GM12892 (cell line): Measurements from ENCODE around the gene SRP19.

Experiments
- DNase-seq: peaks from one replicate; pipeline ENCODE4 v3.0.0; 2011; ENCODE audit not compliant: insufficient read length
- FAIRE-seq: peaks from 2 replicates; lab custom pipeline; 2011; peaks lifted over from hg19 to GRCh38; lab: Jason Lieb, UNC
- POLR2A ChIP-seq: IDR thresholded peaks from 2 replicates; pipeline ENCODE4 v1.6.1; 2011; ENCODE audit warnings: low read depth, low read length, control low read depth
- POLR2AphosphoS5 ChIP-seq: IDR thresholded peaks from 2 replicates; pipeline ENCODE4 v1.6.1; 2011; ENCODE audit warnings: low read depth, low read length, control low read depth
- TAF1 ChIP-seq: IDR thresholded peaks from 2 replicates; pipeline ENCODE4 v1.6.1; 2011; ENCODE audit warnings: low read depth, mild to moderate bottlenecking, control low read depth, low read length, borderline replicate concordance

SRP19 gene

DNA sequence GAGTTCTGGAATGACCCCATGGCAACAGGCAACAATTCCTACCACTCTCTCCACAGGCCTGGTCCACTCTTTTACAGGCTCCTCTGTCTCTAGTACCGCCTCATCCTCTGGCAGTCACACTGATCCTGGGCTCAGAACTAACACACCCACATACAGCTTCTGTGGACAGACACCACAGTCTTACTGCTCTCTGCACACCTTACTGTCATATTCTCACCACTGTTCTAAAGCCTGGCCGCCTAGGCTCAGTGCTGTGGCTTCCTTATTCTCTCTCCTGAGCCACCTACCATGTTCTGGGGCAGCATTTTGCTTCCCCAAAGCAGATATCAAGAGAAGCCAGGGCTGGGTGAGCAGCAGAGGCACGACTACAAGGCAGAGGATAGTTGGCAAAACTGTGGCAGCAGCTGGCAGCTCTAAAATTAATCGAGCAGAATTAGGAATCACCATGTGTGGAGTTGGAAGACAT lies 46.1 kb downstream of the SRP19 start:
- FAIRE-seq: peak; percentile 21
- DNase-seq: no peak
- no peak for TF ChIP-seq POLR2AphosphoS5
- no peak for TF ChIP-seq POLR2A
- no peak for TF ChIP-seq TAF1

DNA sequence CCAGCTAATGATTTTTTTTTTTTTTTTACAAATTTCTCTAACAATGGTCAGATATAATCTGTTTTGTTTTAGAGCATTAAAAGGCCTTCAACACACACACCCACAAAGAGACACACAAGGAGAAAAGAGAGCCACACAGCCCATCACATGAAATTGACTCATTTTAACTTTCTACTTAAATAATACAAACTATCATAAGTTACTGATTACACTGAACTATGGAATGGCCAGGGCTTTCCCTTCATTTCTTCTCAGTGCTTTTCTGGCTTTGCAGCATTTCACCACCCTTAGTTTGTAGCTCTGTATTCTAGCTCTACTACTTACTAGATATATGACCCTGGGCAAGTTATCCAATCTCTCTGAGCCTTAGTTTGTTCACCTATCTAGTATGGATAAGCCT lies 47.8 kb downstream of the SRP19 start:
- FAIRE-seq: no peak
- no peak for DNase-seq
- TF ChIP-seq POLR2A (no peak), TAF1 (no peak), POLR2AphosphoS5 (no peak)

DNA sequence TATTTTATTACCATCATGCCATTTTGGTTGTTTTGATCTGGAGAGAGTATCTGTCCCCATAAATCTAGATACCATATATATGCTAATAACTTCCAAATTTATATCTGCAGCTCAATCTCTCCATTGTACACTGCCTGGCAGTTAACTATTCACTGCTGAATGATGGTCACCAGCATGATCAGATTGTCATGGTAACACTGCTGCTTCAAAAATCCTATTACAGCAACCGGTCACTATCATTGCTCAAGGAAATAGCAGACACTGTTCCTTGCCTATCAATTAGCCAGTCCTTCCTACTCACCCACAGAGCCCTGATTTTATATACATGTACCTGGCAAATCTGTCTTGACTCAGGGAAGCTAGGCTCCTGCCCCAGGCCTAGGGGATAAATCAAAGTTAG lies 49.4 kb downstream of the SRP19 start:
- no peak for DNase-seq
- FAIRE-seq: peak; percentile 21
- TF ChIP-seq POLR2A: no peak
- no peak for TF ChIP-seq TAF1
- no peak for TF ChIP-seq POLR2AphosphoS5

DNA sequence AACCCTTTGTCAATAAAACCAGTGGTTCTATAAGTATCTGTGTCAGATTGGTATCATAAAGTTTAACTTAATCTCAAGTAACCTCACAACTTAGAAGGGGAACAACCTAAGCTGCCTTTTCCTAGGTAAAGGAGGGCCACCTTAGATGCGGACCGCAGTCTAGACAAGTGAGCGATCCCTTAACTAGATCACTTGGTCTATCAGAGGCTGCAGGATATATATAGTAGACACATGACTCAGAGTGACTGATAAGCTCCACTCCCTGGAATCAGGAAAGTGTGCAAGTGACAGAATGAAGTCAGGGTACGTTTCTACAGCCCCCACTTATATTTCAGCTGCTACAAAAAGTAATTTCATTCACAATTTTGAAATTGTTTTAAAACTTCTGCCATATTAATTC lies 53.5 kb downstream of the SRP19 start:
- TF ChIP-seq POLR2AphosphoS5 (no peak), POLR2A (no peak), TAF1 (no peak)
- DNase-seq (no peak), FAIRE-seq (no peak)

DNA sequence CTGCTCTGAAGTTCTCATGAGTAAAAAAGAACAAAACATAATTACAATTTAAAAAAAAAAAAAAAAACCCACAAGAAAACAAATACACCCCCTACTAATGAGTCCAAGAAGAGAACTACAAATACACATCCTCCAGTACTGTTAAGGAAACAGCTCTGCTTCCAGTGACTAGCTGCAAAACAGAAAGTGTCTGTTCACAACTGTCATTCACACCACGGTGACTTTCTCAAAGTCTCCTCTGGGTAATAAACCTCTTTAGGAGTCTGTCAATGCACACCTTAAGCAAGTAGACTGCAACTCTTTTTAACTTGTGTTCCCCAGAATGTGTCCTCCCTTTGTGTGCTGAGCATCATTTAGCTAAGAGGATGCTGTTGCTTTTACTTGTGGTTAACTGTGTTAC lies 54.7 kb downstream of the SRP19 start:
- DNase-seq (no peak), FAIRE-seq (no peak)
- TF ChIP-seq POLR2A: no peak
- TF ChIP-seq POLR2AphosphoS5: no peak
- TF ChIP-seq TAF1: no peak

DNA sequence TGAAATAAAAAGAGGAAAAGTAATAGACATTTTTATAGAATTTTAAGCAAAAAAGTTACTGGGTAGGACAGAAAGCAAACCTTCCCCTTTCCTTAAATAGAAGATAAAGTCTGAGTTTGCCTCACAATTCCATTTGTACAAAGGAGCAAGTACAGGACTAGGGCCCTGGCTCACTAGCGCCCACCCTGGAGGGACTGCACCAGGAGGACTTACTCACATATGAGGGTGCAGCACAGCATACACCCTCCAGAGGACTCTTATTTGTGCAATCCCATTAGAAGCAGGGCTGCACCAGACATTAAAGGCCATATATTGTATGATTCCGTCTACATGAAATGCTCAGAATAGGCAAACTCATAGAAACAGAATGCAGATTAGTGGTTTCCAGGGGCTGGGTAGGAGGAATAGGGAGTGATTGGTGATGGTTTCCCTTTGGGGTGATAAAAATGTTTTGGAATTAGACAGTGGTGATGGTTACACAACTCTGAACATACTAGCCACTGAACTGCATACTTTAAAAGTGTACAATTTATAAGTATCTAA lies 56.4 kb downstream of the SRP19 start:
- TF ChIP-seq POLR2A (no peak), TAF1 (no peak), POLR2AphosphoS5 (no peak)
- FAIRE-seq (no peak), DNase-seq (no peak)

DNA sequence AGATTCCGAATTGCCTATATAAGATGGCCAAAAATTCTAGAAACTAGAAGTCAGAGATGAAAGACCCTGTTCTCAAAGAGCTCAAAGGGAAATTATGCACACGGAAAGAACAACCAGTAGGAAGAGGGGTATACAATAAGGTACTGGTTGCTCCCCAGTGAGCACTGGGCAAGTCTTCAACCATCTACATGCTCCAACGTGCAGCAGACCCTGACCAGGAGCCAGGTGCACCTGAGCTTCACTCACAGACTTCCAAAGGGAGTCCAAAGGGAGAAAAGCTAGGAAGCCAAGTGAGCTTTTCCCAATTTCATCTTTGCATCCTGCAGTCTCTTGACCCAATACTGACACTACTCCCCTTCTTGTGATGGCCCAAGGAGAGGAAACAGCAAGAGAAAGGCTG lies 57.0 kb downstream of the SRP19 start:
- no peak for TF ChIP-seq POLR2AphosphoS5
- no peak for TF ChIP-seq POLR2A
- TF ChIP-seq TAF1: no peak
- DNase-seq: no peak
- FAIRE-seq: no peak

DNA sequence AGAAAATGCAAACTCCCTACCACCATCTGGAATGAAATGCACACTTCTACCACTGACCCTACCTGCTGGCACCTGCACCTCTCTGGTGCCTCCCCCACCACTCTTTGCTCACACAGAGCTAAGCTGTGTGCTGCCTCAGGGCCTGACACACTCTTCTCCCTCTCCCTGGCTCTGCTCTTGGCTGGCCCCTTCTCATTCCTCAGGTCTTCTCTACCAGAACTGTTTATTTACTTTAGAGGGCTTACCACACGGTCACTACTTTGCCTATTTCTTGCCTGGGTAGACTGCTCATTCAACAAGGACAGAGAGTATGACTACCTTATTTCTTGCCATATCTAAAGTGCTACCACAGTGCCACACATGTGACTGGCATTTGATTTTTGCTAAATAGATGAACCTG lies 57.6 kb downstream of the SRP19 start:
- TF ChIP-seq POLR2AphosphoS5: no peak
- no peak for TF ChIP-seq POLR2A
- TF ChIP-seq TAF1: no peak
- no peak for FAIRE-seq
- DNase-seq: no peak
